NCI-H82 treated with DMSO at 0.1 percent for 48 hours (cell line): ENCODE measurements around the gene SP2.

Source experiments
- DNase-seq: peaks from one replicate; lab custom pipeline; 2025; ENCODE audit not compliant: unreplicated experiment; lab: John Stamatoyannopoulos, UW

SP2 gene

DNA sequence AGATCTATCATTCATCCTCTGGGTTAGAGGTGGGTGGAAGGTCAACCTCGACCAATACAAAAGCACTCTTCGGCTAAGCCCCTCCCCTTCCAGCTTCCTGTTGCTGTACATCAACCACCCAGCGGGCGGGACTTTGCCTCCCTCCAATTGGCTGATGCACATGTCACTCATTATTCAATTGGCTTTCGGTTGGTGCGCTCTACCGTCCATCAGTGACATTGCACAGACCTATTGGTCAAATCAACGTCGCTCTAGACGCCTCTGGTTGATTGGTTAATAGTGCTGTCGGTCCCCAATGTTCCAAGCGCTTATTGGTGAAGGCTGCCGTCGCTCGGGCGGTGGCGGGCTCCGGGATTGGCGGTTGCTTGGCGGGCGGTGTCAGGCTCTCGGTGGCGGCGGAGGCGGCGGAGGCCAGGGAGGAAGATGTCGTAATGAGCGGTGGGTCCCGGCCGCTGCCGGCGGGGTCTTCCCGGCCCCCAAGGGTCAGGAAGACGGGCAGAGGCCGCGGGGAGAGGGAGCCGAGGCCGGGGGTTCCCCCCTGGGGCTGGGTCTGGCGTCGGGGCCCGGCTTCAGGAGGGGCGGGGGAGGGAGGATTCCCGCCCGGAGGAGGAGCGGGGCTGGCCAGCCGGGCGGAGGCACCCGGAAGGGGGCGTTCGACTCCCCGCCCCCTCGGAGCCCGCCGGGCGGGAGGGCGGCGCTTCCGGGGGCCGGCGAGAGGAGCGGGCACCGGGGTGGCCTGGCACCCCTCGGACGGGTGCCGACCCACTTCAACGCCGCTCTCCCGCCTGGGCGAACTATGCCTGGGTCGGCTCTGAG is at the start of gene SP2:
TSS of gene SP2 (plus strand) at position 381 of the 816 bp plus-strand sequence. CDS start at position 432, 51 bp downstream.
- DNase-seq, result peak; percentile 100

- no peak for DNase-seq
Observed at GRCh38 chr17:47846716-47847340, 49.2 kb upstream of the SP2 start.

DNA sequence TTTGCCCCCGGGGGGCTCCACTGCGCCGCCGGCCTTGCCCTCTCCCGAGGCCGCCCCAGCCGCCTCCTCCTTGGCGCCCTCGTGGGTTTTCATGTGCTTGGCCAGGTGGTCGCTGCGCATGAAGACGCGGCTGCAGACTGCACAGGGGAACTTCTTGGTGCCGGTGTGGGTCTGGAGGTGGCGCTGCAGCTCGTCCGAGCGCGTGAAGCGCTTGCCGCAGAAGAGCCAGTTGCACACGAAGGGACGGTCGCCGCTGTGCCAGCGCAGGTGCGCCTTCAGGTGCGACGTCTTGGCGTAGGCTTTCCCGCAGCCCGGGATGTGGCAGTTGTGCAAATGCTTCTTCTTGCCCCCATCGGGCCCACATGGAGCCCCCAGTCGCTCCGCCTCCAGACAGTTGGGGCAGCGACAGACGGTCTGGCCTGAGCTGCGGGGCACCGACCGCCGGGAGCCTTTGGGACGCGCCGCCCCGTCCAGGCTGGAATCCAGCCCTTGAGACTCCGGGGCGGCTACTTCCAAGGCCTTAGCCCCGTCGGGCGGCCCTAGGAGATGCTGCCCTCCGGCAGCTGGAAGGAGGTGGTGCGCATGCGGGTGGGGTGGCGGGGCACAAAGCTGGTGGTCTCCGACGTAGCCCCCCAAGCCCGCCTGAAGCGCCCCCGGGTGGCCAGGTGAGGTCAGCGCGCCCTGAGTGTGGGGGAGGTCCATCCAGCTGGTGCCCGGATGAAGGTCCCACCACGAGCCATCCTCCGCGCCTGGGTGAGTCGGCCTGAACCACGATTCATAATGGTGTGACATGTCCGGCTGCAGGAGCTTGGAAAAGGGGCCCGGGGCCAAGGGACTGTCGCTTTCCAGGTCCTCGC is 48.5 kb upstream of the SP2 start:
- no peak for DNase-seq

DNA sequence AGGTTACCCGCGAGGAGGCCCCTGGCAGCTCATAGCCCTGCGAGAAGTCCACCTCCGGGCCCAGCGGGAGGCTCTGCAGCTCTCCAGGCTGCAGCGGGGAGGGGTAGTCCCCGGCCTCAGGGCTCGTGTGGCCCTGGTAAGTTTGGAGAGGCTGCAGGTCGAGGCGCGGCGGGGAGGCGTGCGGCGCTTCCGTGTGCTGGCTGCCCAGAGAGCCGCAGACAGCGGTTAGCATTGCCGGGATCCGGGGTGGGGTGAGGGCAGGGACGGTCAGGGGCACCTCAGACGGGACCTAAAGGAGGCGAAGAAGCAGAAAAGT is 47.9 kb upstream of the SP2 start:
- no peak for DNase-seq

GRCh38 chr17:47850373-47850691 is 45.7 kb upstream of the SP2 start:
- DNase-seq, result no peak

GRCh38 chr17:47850692-47851573 is 45.1 kb upstream of the SP2 start, which contains the start of gene SP6:
SP6 (minus strand) TSS chr17:47851163; CDS start chr17:47848429, 2,734 bp downstream.
- no peak for DNase-seq

- no peak for DNase-seq
Observed at GRCh38 chr17:47851764-47852112, 44.3 kb upstream of the SP2 start.

DNA sequence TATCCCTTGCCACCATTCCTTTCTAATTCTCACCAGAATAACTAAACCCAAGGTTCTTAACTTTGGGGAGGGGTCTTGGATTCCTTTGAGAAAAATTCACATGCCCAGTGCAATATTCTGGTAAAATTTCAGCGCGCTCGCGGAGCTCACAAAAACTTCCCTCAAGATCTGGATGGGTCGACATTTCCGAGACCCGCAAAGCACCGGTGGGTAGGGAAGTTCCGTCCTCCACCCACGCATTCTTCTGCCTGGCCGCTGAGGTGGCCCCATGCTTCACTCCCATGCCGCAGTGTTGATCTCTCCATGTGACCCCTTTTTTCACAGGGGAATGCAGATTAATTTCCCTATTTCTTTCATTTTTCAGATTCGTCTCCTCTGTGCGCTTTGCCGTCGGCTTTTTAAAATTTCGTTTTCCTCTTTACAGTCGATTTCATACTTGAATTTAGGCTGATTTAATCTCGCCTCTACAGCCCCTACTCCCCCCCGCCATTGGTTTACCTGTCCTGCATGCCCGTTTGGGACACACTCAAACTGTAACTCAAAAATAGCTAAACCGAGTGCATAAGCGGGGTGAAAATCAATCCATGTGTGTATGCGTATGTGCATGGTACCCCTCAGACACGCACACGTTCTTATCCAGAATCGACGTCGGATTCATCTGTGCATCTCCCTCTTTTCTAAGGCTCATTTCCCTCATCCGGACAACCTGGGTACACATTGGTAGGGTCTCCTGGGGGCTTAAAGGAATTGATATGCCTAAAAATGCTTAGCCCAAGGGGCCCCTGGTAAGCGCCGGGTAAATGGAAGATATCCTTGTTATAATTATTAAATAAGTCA is 43.7 kb upstream of the SP2 start:
- DNase-seq, result no peak

DNA sequence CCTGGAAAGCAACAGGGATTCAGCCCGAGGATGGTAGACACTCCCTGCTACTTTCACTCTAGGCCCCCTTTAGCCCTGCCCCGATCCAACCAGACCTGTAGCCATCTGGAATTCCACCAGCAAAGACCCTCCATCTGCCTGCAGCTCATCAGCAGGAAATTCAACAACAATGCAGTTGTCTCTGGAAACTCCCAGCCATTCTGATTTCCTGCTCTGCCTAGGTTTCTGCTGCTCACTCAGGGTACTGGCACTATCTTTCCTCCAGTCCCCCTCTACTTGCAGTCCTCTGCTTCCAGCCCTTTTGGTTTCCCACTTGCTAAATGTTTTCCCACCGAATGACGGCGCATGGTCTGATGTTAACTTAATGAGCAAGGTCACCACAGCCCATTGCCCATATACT is 42.4 kb upstream of the SP2 start:
- no peak for DNase-seq

GRCh38 chr17:47855737-47856136 is 40.3 kb upstream of the SP2 start:
- DNase-seq, result no peak

- DNase-seq, result no peak
Observed at GRCh38 chr17:47856830-47857229, 39.2 kb upstream of the SP2 start.

DNA sequence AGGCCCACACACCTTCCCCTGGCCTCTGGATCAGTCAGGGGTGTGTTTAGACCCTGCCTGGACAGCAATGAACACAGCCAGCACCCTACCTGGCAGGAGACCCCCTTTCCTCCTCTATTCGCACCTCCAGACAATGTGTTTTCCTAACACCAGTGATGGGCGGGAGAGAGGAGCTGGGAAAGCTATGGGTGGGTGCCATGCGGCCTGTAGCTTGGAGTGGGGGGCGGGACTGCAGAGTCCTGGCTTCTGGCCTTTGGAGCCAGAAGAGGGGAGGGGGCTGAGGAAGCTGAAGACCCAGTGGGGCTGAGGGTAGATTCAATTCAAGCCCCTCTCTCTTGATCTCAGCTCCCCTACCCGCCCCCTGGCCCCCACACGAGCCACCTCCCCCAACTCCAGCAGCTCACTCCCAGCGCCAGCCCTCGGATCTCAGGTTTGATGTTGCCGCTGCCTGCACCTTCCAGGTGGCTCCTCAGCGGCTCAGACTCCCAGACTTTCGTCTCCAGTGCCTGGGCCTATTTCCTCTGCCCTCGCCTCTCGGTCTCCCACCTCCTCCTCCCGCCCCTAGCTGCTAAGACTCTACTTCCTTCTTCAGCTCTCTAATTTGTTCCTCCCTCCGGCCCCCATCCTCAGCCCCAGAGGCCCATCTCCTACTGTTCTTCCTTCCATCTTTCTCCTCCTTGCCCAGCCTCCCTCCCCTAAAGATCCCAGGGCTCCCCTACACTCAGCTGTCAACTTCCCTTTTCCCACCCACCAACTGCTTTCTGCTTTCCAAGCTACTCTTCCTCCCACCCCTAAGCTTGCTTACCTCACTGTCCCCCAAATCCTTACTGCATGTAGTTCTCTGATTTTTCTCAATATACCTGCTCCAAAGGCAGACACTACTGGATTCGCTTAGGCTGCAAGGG is 38.2 kb upstream of the SP2 start:
- DNase-seq, result no peak

DNA sequence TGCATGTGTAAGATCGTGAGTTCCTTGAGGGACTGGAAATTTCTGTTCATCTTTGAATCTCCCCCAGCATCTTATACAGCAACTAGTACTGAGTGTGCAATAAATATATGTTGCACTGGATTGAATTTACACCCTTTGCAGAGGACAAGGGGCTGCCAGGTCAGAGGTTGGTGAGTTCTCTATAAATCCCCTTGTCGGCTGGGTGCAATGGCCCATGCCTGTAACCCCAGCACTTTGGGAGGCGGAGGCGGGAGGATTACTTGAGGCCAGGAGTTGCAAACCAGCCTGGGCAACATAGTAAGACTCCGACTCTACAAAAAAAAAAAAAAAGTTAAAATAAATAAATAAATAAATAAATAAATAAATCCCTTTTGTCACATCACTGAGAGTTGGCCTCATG is 35.6 kb upstream of the SP2 start:
- DNase-seq, result no peak

DNA sequence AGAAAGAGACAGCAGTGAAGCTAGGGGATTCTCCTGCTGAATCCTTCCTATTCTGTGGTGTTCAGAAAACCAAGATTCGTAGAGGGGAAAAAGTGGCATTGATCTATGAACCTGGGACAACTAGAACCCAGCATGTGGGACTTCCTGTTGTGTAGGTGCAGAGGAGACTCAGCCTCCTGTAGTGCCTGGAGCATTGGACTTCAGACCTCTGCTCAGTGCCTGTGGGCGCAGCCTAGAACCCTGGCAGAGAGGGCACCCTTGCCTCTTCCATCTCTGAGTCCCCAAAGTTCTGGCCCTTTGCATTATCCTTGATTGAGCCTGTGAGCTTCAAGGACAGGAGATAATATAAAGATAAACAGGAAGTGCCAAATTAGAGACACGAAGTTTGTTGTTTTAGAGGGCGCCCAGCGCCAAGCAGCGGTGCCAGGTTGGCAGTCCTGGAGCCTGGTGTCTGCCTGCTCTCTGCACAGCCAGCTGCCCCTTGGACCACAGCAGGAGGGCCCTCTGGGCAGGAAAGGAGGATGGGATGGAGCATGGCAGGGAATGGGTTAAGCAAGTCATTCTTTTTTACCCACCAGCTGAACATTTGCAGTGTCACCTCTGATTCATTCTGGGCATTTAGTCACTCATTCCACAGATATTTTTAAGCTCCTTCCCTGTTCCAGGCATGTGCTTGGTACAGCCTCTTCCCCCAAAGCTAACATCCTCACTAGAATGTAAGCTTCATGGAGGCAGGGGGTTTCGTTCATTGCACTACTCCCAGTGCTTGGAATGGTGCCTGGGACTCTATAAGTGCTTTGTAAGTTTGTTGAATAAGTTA is 33.2 kb upstream of the SP2 start:
- DNase-seq, result no peak

DNA sequence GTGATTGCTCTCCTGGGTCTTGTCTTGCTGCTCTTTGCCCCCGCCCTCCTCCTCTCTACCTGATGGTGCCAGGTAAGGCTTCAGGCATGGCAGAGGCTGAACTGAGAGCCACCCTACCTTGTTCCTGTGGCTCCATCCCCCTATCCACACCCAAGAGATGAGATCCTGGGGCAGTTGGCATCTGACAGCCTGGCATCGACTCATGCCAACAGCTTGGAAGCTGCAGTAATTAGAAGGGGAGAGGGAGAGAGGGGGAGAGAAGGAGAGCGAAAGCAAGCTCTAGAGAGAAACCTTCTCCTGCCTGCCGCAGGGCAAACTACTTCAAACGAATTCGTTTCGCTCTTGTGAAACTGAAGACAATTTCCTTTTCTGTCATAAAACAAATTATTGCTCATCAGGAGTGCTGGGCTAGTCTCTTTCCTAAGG is 31.2 kb upstream of the SP2 start:
- no peak for DNase-seq

DNA sequence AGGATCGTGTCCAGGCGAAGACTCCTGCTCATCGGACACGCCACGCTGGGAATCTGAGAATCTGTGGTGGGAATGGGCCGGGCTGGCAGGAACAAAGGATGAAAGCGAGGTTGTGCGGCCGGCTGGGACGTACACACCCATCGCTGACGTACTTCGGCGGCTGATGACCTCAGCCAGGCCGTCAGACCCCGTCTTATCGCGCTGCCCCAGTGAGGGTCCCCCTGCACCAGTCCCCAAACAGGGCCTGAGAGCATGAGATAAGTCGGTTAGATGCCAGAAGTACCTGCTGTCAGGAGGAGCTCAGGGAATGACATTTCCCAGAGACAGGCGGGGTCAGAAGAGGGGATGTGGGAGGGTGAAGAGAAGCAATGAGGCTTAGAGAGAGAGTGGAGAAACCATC is 29.1 kb upstream of the SP2 start:
- DNase-seq, result no peak

DNA sequence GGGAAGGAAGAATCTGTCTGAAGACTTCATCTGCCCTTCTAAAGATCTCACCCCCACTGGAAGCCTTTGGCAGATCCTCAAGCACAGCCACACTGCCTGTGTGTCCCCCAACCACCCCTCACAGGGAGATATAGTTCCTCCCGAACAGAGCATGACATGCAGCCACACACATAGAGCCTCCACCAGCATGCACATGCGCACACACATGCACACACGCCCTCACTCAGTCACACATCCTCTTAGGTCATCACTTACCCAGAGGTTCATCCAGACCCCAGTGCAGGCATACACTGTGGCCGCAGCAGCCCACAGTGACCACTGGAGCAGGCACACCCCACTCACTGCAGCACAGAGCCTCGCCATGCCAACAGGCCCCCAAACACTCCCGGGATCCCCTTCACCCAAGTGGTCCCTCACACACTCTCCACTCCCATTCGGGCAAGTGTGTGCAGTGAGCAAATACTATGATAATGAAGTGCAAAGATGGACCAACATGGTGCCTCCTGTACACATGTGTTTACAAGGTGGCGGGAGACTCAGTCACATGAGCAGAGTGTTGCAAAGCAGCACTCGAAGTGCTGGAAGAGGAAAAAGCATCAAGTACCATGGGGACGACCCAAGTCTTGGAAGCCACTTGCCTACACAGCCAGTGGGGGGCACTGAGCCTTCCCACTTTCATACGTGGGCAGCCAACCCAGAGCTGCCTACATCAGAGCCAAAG is 28.1 kb upstream of the SP2 start:
- no peak for DNase-seq

- DNase-seq, result no peak
Observed at GRCh38 chr17:47869114-47869513, 26.9 kb upstream of the SP2 start.
